HCT116 (cell line): ENCODE measurements around the gene OSBPL1A. TPM values are rescaled to one million over a fixed set of nuclear protein-coding genes. Genes with fewer than 3 reads are reported as not detected.

Experiments used
- ATAC-seq: fragments of 200-7000 bp; cut with Tn5 transposase; 2 replicates; pipeline ENCODE4 v1.9.1; 2020; ENCODE audit warnings: mild to moderate bottlenecking, moderate library complexity
- BruUV-seq: library from RNA; stranded (reverse); fragments of 400-500 nt; replicated peaks from 2 replicates; lab custom pipeline; 2021; lab: Mats Ljungman, UMichigan
- CTCF ChIA-PET: fragments of 300-600 bp; sonication (Branson Sonifier 250); formaldehyde crosslinking; loops from one replicate; lab custom pipeline; 2021; ENCODE audit warnings: antibody characterized with exemption; lab: Charles Lee
- POLR2A ChIA-PET: fragments of 300-600, 350-600 bp; sonication (Branson Sonifier 250); formaldehyde crosslinking; loops from one replicate; lab custom pipeline; 2021; ENCODE audit warnings: antibody characterized with exemption; lab: Charles Lee
- RAD21 ChIA-PET, 2 experiments: fragments of 300-600 bp; sonication (Branson Sonifier 250); formaldehyde crosslinking; loops; one replicate each; lab custom pipeline; 2023; ENCODE audit warnings: low total read pairs in 2 of 2; ENCODE audit not compliant: uncharacterized antibody in 2 of 2, unreplicated experiment in 2 of 2, low non-redundant PET in 1 of 2; lab: Charles Lee
- DNase-seq: peaks from one replicate; pipeline ENCODE4 v3.0.0-alpha.2; 2010; ENCODE audit warnings: low read depth, low spot score
- H2AFZ ChIP-seq: fragments of 200-600 bp; shearing (Covaris generic), sonication (generic); 2 replicates; pipeline ENCODE4 v1.6.1; 2017; ENCODE audit warnings: low read depth, mixed run types, mixed read lengths, antibody characterized with exemption, low read length; ENCODE audit not compliant: poor library complexity, severe bottlenecking
- H3K27ac ChIP-seq: 2 replicates; pipeline ENCODE4 v1.5.1; 2012; ENCODE audit warnings: low read depth, low read length
- H3K27me3 ChIP-seq: fragments of 200-600 bp; sonication (generic); 2 replicates; pipeline ENCODE4 v1.6.1; 2016; ENCODE audit warnings: mixed run types, low read length, mixed read lengths; ENCODE audit not compliant: insufficient read depth
- H3K36me3 ChIP-seq, 2 experiments: fragments of 200-500 bp in 1 of 2; fragments of 200-600 bp in 1 of 2; sonication (Bioruptor generic) in 1 of 2; sonication (generic) in 1 of 2; 2 replicates each; pipeline versions ENCODE4 v1.5.1 to v1.6.1; 2014 to 2016; ENCODE audit warnings: low read length in 2 of 2, inconsistent platforms in 1 of 2, mixed read lengths in 1 of 2, mixed run types in 1 of 2; ENCODE audit not compliant: insufficient read depth in 2 of 2, control insufficient read depth in 1 of 2
- H3K4me1 ChIP-seq, 2 experiments: fragments of 200-600 bp in 1 of 2; sonication (generic) in 1 of 2; 2 replicates each; pipeline versions ENCODE4 v1.5.1 to v1.6.1; 2012 to 2017; ENCODE audit warnings: low read length in 2 of 2, inconsistent platforms in 1 of 2, mild to moderate bottlenecking in 1 of 2, mixed read lengths in 1 of 2, mixed run types in 1 of 2, moderate library complexity in 1 of 2; ENCODE audit not compliant: insufficient read depth in 2 of 2, control insufficient read depth in 1 of 2
- H3K4me2 ChIP-seq: fragments of 200-600 bp; sonication (generic); 2 replicates; pipeline ENCODE4 v1.6.1; 2017; ENCODE audit warnings: mixed run types, low read length, mixed read lengths
- H3K4me3 ChIP-seq, 2 experiments: fragments of 200-600 bp in 1 of 2; sonication (generic) in 1 of 2; replicated peaks in 1 of 2; 2 replicates each; pipeline ENCODE4 v1.5.1; 2011 to 2016; ENCODE audit warnings: low read length in 2 of 2, control low read depth in 1 of 2, low read depth in 1 of 2, mild to moderate bottlenecking in 1 of 2, mixed read lengths in 1 of 2, mixed run types in 1 of 2
- H3K79me2 ChIP-seq: fragments of 200-600 bp; sonication (generic); 2 replicates; pipeline ENCODE4 v1.6.1; 2017; ENCODE audit warnings: mild to moderate bottlenecking, mixed run types, low read length, moderate library complexity, mixed read lengths; ENCODE audit not compliant: insufficient read depth
- H3K9ac ChIP-seq: fragments of 200-600 bp; sonication (generic); 2 replicates; pipeline ENCODE4 v1.6.1; 2016; ENCODE audit warnings: low read length, mixed read lengths
- H3K9me2 ChIP-seq: fragments of 200-600 bp; sonication (generic), shearing (Covaris generic); 2 replicates; pipeline ENCODE4 v1.6.1; 2017; ENCODE audit warnings: mixed run types, mild to moderate bottlenecking, moderate library complexity; ENCODE audit not compliant: insufficient read depth
- H3K9me3 ChIP-seq, 2 experiments: fragments of 200-500 bp in 1 of 2; fragments of 200-600 bp in 1 of 2; sonication (Bioruptor generic) in 1 of 2; sonication (generic) in 1 of 2; 2 replicates each; pipeline ENCODE4 v1.6.1; 2014 to 2017; ENCODE audit warnings: low read length in 2 of 2, mixed read lengths in 2 of 2, inconsistent platforms in 1 of 2, low read depth in 1 of 2, mild to moderate bottlenecking in 1 of 2, mixed run types in 1 of 2, moderate library complexity in 1 of 2; ENCODE audit not compliant: control insufficient read depth in 1 of 2, insufficient read depth in 1 of 2
- H4K20me1 ChIP-seq: fragments of 200-600 bp; sonication (generic), shearing (Covaris generic); 2 replicates; pipeline ENCODE4 v1.6.1; 2017; ENCODE audit warnings: mixed run types, mild to moderate bottlenecking, moderate library complexity; ENCODE audit not compliant: insufficient read depth
- CEBPB ChIP-seq: IDR thresholded peaks from 2 replicates; pipeline ENCODE4 v1.6.1; 2012; ENCODE audit warnings: low read depth
- ELF1 ChIP-seq: IDR thresholded peaks from 2 replicates; pipeline ENCODE4 v1.6.1; 2012; ENCODE audit warnings: low read depth, borderline replicate concordance
- FOSL1 ChIP-seq: IDR thresholded peaks from 2 replicates; pipeline ENCODE4 v1.6.1; 2012; ENCODE audit warnings: low read depth
- POLR2A ChIP-seq: IDR thresholded peaks from 2 replicates; pipeline ENCODE4 v1.7.0; 2011; ENCODE audit warnings: borderline replicate concordance; ENCODE audit not compliant: insufficient read depth, insufficient read length; ENCODE audit errors: extremely low read depth
- RAD21 ChIP-seq: IDR thresholded peaks from 2 replicates; pipeline ENCODE4 v1.6.1; 2012; ENCODE audit warnings: low read depth, mild to moderate bottlenecking
- YY1 ChIP-seq: IDR thresholded peaks from 2 replicates; pipeline ENCODE4 v1.6.1; 2011; ENCODE audit warnings: low read length, low read depth, moderate library complexity, mild to moderate bottlenecking; ENCODE audit not compliant: insufficient replicate concordance; ENCODE audit errors: extremely low read depth
- ZFX ChIP-seq: fragments of 450-650 bp; IDR thresholded peaks from 2 replicates; pipeline ENCODE4 v1.6.1; 2017
- intact Hi-C: fragments of 100-400 bp; cut with micrococcal nuclease; formaldehyde crosslinking; loops from 2 replicates; pipeline ENCODE4 v1.10.0; 2022
- total RNA-seq: library from RNA; stranded (reverse); gene quantifications from one replicate; pipeline ENCODE4 v1.2.1, GENCODE V29; 2021; ENCODE audit not compliant: unreplicated experiment
- TF ChIP-seq, protein P1 (sequence below): IDR thresholded peaks from 2 replicates; pipeline ENCODE4 v1.6.1; 2012
- TF ChIP-seq, protein P2 (sequence below): IDR thresholded peaks from 2 replicates; pipeline ENCODE4 v1.6.1; 2011; ENCODE audit warnings: mild to moderate bottlenecking, low read length, moderate library complexity; ENCODE audit not compliant: insufficient replicate concordance; ENCODE audit errors: extremely low read depth

OSBPL1A gene
- total RNA-seq, 1 experiment from 2014 or later = 18.9 TPM

DNA sequence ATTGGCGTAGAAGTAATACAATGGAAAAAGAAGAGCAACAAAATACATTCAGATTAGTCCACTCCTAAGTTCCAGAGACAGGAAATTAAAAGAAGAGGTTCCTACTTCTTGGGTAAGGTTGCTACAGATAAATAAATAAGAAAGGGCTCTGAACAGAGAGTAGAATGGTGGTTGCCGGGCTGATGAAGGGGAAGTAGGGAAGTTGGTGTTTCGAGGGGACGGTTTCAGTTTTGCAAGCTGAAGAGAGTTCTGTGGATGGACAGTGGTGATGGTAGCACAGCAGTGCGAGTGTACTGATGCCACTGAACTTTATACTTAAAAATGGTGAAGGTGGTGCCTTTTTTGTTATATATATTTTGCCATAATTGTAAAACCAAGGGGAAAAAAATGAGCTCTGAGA is 210.6 kb downstream of the OSBPL1A start:
- DNase-seq (no peak), ATAC-seq (no peak)
- Histone ChIP-seq H3K36me3 (no peaks in the 10 kb centered on the region), H3K4me3 (no peak overlapping the region), H3K9me2 (no peaks in the 10 kb centered on the region), H2AFZ (no peak overlapping the region), H3K9me3 (no peaks in the 10 kb centered on the region), H3K9ac (no peak overlapping the region), H4K20me1 (no peaks in the 10 kb centered on the region; the same call in 1 of the 2 replicates), H3K4me1 (peaks cover 0 to 11% of the 10 kb centered on the region in 2 experiments; a peak in 2 of 4 replicates), H3K27ac (no peak overlapping the region), H3K79me2 (no peaks in the 10 kb centered on the region), H3K27me3 (no peaks in the 10 kb centered on the region), H3K4me2 (no peak overlapping the region)
- intact Hi-C loops = no loop called here
- no TSS peak for BruUV-seq
- POLR2A ChIA-PET = no interaction called here
- RAD21 ChIA-PET = no interaction called here
- TF ChIP-seq POLR2A (no peak), CEBPB (no peak), FOSL1 (no peak), RAD21 (no peak), ELF1 (no peak), ZFX (no peak), YY1 (no peak)
- TF ChIP-seq, protein P1, sequence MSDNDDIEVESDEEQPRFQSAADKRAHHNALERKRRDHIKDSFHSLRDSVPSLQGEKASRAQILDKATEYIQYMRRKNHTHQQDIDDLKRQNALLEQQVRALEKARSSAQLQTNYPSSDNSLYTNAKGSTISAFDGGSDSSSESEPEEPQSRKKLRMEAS = no peak
- TF ChIP-seq, protein P2, sequence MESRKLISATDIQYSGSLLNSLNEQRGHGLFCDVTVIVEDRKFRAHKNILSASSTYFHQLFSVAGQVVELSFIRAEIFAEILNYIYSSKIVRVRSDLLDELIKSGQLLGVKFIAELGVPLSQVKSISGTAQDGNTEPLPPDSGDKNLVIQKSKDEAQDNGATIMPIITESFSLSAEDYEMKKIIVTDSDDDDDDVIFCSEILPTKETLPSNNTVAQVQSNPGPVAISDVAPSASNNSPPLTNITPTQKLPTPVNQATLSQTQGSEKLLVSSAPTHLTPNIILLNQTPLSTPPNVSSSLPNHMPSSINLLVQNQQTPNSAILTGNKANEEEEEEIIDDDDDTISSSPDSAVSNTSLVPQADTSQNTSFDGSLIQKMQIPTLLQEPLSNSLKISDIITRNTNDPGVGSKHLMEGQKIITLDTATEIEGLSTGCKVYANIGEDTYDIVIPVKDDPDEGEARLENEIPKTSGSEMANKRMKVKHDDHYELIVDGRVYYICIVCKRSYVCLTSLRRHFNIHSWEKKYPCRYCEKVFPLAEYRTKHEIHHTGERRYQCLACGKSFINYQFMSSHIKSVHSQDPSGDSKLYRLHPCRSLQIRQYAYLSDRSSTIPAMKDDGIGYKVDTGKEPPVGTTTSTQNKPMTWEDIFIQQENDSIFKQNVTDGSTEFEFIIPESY = no peak
- CTCF ChIA-PET = interaction anchor here (8.1 kb wide), 1 partner anchor 9 kb away, joined by 53 read pairs; no protein-coding TSS in a partner anchor
